Measurements from ENCODE around the gene ZBTB7C.

The ZBTB7C gene

GRCh38 chr18:48133671-48134251 lies 275.4 kb downstream of the ZBTB7C start:
- DNase-seq, result no peak

DNA sequence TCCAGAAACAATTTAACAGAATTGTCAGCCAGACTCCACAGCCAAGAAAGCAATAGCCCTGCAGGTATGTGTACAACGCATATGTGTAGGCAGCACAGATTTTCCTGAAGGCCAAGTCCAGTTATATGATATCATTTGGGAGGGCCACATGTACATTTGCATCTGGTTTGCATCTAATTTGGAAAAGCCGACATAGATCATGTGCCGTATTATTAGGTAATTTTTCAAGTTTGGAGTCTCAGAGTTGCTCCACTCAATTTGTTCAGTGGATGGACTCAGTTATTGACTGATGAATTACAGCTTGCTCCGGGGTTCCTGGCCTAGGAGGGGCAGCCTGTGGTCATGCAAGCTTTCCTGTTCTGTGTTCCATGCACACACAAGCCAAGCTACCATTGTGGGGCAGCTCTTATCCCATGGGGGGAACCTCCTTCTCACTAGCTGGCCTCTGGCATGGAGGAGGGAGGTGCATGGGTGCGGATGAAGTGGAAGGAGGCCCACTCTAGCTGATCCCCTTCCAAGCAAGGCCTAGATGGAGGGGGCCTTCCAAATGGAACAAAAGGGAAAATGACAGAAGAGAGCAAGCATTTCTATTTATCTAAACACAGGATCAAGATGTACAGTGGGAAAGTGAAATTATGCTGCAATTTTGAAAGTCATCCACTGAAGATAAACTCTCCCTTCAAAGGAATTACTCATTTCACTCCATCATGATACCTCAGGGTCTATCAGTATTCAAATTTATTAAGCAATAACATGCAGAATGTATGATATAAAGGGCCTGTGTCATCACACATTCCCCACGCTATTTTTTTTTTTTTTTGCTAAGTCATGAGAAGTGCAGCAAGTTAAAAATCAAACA lies 276.2 kb downstream of the ZBTB7C start:
- no peak for DNase-seq

DNA sequence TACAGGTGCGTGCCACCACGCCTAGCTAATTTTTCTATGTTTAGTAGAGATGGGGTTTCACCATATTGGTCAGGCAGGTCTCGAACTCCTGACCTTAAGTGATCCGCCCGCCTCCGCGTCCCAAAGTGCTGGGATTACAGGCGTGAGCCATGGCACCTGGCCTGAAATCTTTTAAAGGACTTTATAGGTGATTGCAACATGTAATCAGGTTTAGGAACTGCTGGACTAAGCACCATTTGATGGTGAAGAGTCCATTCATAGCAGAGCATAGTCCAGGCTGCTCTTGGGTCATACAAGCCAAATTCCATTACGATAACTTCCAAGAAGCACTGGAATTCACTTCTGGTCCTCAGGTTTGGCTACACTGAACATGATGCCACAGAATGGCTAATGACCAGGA lies 278.1 kb downstream of the ZBTB7C start:
- DNase-seq, result no peak

DNA sequence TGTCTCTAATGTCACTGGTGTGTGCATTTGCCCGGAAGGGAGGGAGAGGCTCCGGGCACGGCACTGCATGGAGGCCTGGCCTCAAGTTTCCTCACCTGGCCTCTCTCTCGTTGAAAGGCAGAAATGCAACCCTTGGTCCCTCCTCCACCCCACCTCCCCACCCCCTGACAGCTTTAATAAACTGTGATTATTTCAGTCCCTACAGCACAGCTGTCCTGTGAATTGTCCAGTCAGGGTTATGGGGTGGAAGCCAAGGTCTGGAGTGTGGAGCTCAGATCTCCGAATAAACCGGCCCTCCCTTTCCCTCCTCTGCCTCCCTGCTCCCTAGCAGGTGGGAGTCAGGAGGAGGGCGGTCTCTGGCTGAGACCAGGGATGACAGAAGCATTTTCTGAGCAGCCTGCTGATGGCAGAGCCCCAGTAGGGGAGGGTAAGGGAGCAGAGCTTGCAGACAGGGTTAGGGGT lies 279.5 kb downstream of the ZBTB7C start:
- DNase-seq, result no peak

- no peak for DNase-seq
Measured at GRCh38 chr18:48127606-48128005, 281.6 kb downstream of the ZBTB7C start.

DNA sequence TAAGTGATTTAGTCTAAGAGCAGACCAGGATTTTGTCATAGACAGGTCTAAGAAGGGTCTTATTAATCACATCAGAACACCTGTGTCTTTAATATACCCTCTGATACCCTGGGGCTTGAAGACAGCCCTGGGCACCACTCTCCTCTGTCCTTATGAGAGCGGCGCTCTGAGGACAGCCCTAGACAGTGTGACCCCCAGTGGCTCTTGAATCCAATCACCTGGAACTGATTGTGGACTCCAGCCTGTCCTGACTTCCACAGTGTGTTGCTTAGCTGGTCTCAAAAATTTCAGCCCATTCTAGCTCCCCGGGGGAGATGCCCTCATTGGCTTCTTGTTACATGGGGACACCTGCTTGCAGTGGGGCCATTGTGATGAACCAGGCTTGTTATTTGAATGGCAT lies 282.9 kb downstream of the ZBTB7C start:
- no peak for DNase-seq

GRCh38 chr18:48125724-48126123 lies 283.5 kb downstream of the ZBTB7C start:
- DNase-seq, result no peak

- no peak for DNase-seq
Measured at GRCh38 chr18:48124857-48125626, 284.1 kb downstream of the ZBTB7C start.

- DNase-seq, result no peak
Measured at GRCh38 chr18:48123941-48124340, 285.2 kb downstream of the ZBTB7C start.

GRCh38 chr18:48123324-48123723 lies 285.9 kb downstream of the ZBTB7C start:
- no peak for DNase-seq

- no peak for DNase-seq
Measured at GRCh38 chr18:48122816-48123215, 286.4 kb downstream of the ZBTB7C start.

GRCh38 chr18:48122376-48122775 lies 286.8 kb downstream of the ZBTB7C start:
- no peak for DNase-seq

GRCh38 chr18:48121752-48122151 lies 287.4 kb downstream of the ZBTB7C start:
- no peak for DNase-seq

GRCh38 chr18:48119204-48119603 lies 290.0 kb downstream of the ZBTB7C start:
- no peak for DNase-seq

DNA sequence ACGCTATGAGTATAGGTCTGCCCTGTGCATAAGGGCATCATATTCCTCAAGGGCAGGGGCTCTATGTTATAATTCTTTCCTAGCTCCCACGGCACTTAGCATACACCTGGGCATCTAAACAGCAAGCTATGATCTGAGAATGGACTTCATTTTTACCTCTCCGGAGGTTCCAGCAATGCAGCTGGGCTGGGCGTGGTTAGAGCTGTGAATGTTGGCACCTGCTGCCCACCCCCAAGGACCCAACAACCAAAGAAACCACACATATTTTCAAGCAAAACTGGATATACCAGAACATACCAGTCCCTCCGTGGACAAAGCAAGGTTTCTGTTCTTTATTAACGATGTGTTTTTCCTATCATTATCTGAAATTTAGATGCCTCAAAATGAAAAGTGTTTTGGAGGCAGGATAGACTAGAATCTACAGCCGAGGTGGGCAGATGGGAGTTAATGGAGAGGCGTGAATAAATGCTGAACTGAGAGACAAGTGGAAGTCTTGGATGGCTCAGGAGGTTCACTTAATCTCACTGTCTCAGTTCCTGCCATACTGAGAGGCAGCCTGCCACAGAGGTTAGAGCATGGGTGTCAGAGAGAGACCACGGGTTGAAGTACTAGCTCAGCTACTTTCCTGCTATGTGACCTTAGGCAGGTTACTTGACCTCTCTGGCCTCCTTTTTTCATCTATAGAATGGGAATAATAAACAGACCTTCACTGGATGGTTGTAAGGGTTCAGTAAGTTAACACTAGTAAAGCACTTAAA lies 292.1 kb downstream of the ZBTB7C start:
- DNase-seq, result no peak

GRCh38 chr18:48116017-48116416 lies 293.2 kb downstream of the ZBTB7C start:
- DNase-seq, result no peak

DNA sequence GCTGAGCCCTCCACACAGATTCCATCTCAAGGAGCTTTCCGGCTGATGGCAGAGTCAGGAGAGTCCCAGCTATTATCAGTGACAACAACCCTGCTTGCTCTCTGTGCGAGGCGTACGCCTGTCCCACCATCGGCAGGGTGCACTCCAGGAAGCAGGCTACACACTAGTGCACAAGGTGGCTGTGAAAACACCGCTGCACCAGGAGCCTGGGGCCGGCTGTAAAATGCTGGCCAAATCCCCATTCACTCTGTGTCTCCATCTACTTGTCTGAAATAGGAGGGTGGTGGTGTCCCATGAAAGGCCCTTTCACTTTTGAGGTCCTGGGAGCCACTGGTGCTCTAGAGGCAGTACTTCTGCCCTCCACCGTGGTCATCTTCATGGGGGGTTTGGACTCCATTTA lies 295.5 kb downstream of the ZBTB7C start:
- DNase-seq, result no peak

DNA sequence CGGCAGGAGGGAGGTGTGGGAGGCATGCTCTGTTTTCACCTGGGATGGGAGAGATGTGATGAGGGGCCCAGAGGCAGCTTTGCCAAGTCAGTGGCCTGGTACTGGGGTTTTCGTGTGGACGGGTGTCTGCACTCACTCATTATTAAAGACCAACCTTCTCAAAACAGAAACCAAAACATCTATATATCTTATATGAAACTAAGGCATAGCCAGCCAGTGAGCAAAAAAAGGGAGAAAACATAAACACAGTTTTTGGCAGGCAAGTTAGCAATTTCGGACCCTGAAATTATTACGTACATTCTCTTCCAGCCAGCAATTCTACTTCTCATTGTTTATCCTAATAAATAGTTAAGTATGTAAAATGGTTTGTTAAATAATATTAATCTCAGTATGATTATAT lies 297.6 kb downstream of the ZBTB7C start:
- DNase-seq, result no peak

GRCh38 chr18:48110797-48111196 lies 298.4 kb downstream of the ZBTB7C start:
- no peak for DNase-seq

- DNase-seq, result no peak
Measured at GRCh38 chr18:48109961-48110493, 299.2 kb downstream of the ZBTB7C start.

DNA sequence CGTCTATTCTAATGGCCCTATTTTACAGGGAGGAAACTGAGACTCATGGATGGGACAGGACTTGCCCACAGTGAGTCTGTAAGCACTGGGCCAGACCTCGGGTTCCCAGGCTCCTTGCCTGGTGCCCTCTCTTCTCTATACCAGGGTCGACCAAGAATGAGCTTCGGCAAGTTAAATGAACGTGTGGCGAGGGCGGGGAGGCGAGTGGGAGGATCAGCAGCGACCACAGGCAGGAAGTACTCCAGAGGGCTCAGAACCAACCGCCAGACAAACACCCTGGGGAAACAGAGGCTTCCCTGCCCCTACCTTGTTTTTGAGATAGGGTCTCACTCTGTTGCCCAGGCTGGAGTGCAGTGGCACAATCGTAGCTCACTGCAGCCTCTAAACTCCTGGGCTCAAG lies 301.0 kb downstream of the ZBTB7C start:
- no peak for DNase-seq

- no peak for DNase-seq
Measured at GRCh38 chr18:48106976-48107781, 302.0 kb downstream of the ZBTB7C start.

Measured in inflammatory macrophage treated with lipopolysaccharide for 1 hour (primary cell).